IMR-90 (cell line): Measurements from ENCODE around the gene UST. TPM values are rescaled to one million over a fixed set of nuclear protein-coding genes. Genes with fewer than 3 reads are reported as not detected.

Source experiments
- ATAC-seq: fragments of 200-7000 bp; cut with Tn5 transposase; 2 replicates; pipeline ENCODE4 v1.9.1; 2020; ENCODE audit warnings: low read depth, mild to moderate bottlenecking, moderate library complexity
- BruUV-seq: library from RNA; stranded (reverse); fragments of 400-500 nt; replicated peaks from 2 replicates; lab custom pipeline; 2021; lab: Mats Ljungman, UMichigan
- CTCF ChIA-PET: fragments of 300-600 bp; formaldehyde crosslinking; extraction: SDS; loops from one replicate; lab custom pipeline; 2021; ENCODE audit warnings: antibody characterized with exemption; lab: Yijun Ruan, JAX
- POLR2A ChIA-PET: fragments of 300-600 bp; sonication (Branson Sonifier 250); formaldehyde crosslinking; loops from one replicate; lab custom pipeline; 2022; ENCODE audit warnings: antibody characterized with exemption; ENCODE audit not compliant: unreplicated experiment; lab: Charles Lee
- DNase-seq: peaks from one replicate; pipeline ENCODE4 v3.0.0; 2013
- H2AFZ ChIP-seq: replicated peaks from 2 replicates; pipeline ENCODE3; 2013; ENCODE audit warnings: low read length, mild to moderate bottlenecking; ENCODE audit not compliant: poor library complexity
- H2AK5ac ChIP-seq: 2 replicates; pipeline ENCODE4 v1.6.1; 2013; ENCODE audit warnings: low read depth, low read length, inconsistent platforms
- H2AK9ac ChIP-seq: replicated peaks from 2 replicates; pipeline ENCODE3; 2013; ENCODE audit warnings: mild to moderate bottlenecking, low read depth, low read length, moderate library complexity; ENCODE audit not compliant: poor library complexity
- H2BK120ac ChIP-seq: 2 replicates; pipeline ENCODE4 v1.6.1; 2013; ENCODE audit warnings: low read depth, low read length, inconsistent platforms
- H2BK15ac ChIP-seq: 3 replicates; pipeline ENCODE4 v1.6.1; 2013; ENCODE audit warnings: low read depth, low read length, inconsistent platforms
- H2BK20ac ChIP-seq: 2 replicates; pipeline ENCODE4 v1.6.1; 2013; ENCODE audit warnings: low read depth, mild to moderate bottlenecking, inconsistent platforms, low read length, moderate library complexity
- H2BK5ac ChIP-seq: 2 replicates; pipeline ENCODE4 v1.6.1; 2013; ENCODE audit warnings: mild to moderate bottlenecking, low read depth, low read length, inconsistent platforms; ENCODE audit not compliant: poor library complexity, severe bottlenecking
- H3K14ac ChIP-seq: replicated peaks from 2 replicates; pipeline ENCODE4 v1.6.1; 2013; ENCODE audit warnings: low read depth, low read length, inconsistent platforms
- H3K18ac ChIP-seq: 2 replicates; pipeline ENCODE4 v1.6.1; 2013; ENCODE audit warnings: low read depth, low read length, control low read depth
- H3K23ac ChIP-seq: 2 replicates; pipeline ENCODE4 v1.6.1; 2013; ENCODE audit warnings: low read depth, low read length, inconsistent platforms
- H3K27ac ChIP-seq: 2 replicates; pipeline ENCODE4 v1.5.1; 2013; ENCODE audit warnings: mild to moderate bottlenecking, control low read depth, low read length; ENCODE audit not compliant: insufficient read depth
- H3K27me3 ChIP-seq: 2 replicates; pipeline ENCODE4 v1.6.1; 2013; ENCODE audit warnings: low read length; ENCODE audit not compliant: control insufficient read depth, insufficient read depth
- H3K36me3 ChIP-seq: 2 replicates; pipeline ENCODE4 v1.6.1; 2013; ENCODE audit warnings: low read length, mixed read lengths; ENCODE audit not compliant: control insufficient read depth, insufficient read depth
- H3K4ac ChIP-seq: 2 replicates; pipeline ENCODE4 v1.6.1; 2013; ENCODE audit warnings: low read depth, low read length, inconsistent platforms
- H3K4me1 ChIP-seq: 2 replicates; pipeline ENCODE4 v1.6.1; 2013; ENCODE audit warnings: low read length, mixed read lengths; ENCODE audit not compliant: control insufficient read depth, insufficient read depth
- H3K4me2 ChIP-seq: 2 replicates; pipeline ENCODE4 v1.6.1; 2013; ENCODE audit warnings: low read depth, mild to moderate bottlenecking, control low read depth, low read length, moderate library complexity
- H3K4me3 ChIP-seq: 2 replicates; pipeline ENCODE4 v1.5.1; 2013; ENCODE audit warnings: low read depth, mild to moderate bottlenecking, control low read depth, low read length, moderate library complexity; ENCODE audit not compliant: insufficient read depth
- H3K56ac ChIP-seq: 2 replicates; pipeline ENCODE4 v1.6.1; 2013; ENCODE audit warnings: low read length, inconsistent platforms; ENCODE audit not compliant: insufficient read depth; ENCODE audit errors: extremely low read depth
- H3K79me1 ChIP-seq, 2 experiments: 2 replicates each; pipeline ENCODE4 v1.6.1; 2013; ENCODE audit warnings: low read length in 2 of 2, inconsistent platforms in 1 of 2, low read depth in 1 of 2
- H3K9ac ChIP-seq: 2 replicates; pipeline ENCODE4 v1.6.1; 2013; ENCODE audit warnings: low read depth, low read length, control low read depth
- H3K9me1 ChIP-seq: 2 replicates; pipeline ENCODE4 v1.6.1; 2013; ENCODE audit warnings: low read length, inconsistent platforms; ENCODE audit not compliant: insufficient read depth
- H3K9me3 ChIP-seq: 2 replicates; pipeline ENCODE4 v1.6.1; 2013; ENCODE audit warnings: low read length; ENCODE audit not compliant: control insufficient read depth, insufficient read depth
- H4K20me1 ChIP-seq: 2 replicates; pipeline ENCODE4 v1.6.1; 2013; ENCODE audit warnings: low read length, inconsistent platforms; ENCODE audit not compliant: insufficient read depth
- H4K5ac ChIP-seq: 2 replicates; pipeline ENCODE4 v1.6.1; 2013; ENCODE audit warnings: mild to moderate bottlenecking, low read depth, low read length, control low read depth
- H4K8ac ChIP-seq, 2 experiments: 2 replicates each; pipeline ENCODE4 v1.6.1; 2013; ENCODE audit warnings: low read depth in 2 of 2, low read length in 2 of 2, control low read depth in 1 of 2, inconsistent platforms in 1 of 2
- H4K91ac ChIP-seq: 2 replicates; pipeline ENCODE4 v1.6.1; 2013; ENCODE audit warnings: low read depth, low read length, inconsistent platforms; ENCODE audit not compliant: insufficient read depth
- BHLHE40 ChIP-seq: fragments of 150-350 bp; IDR thresholded peaks from 2 replicates; pipeline ENCODE4 v1.6.1; 2016; ENCODE audit warnings: mild to moderate bottlenecking, low read depth, low read length
- CEBPB ChIP-seq: IDR thresholded peaks from 2 replicates; pipeline ENCODE4 v1.6.1; 2012; ENCODE audit warnings: low read depth, low read length, improper control_type of control experiment
- CHD1 ChIP-seq: IDR thresholded peaks from 2 replicates; pipeline ENCODE4 v1.6.1; 2012; ENCODE audit warnings: low read depth, low read length, improper control_type of control experiment
- ELK1 ChIP-seq: fragments of 150-350 bp; IDR thresholded peaks from 2 replicates; pipeline ENCODE4 v1.6.1; 2016; ENCODE audit warnings: low read depth, mild to moderate bottlenecking, low read length, moderate library complexity, borderline replicate concordance
- MAFK ChIP-seq: IDR thresholded peaks from 2 replicates; pipeline ENCODE4 v1.6.1; 2012; ENCODE audit warnings: low read depth, low read length, improper control_type of control experiment
- MAZ ChIP-seq: IDR thresholded peaks from 2 replicates; pipeline ENCODE4 v1.6.1; 2012; ENCODE audit warnings: low read depth, mild to moderate bottlenecking, low read length, improper control_type of control experiment, moderate library complexity, borderline replicate concordance
- NFE2L2 ChIP-seq: fragments of 150-350 bp; IDR thresholded peaks from 2 replicates; pipeline ENCODE4 v1.6.1; 2016; ENCODE audit warnings: low read depth, mild to moderate bottlenecking, low read length
- POLR2A ChIP-seq: IDR thresholded peaks from 2 replicates; pipeline ENCODE4 v1.6.1; 2012; ENCODE audit warnings: mild to moderate bottlenecking, low read depth, low read length
- RCOR1 ChIP-seq: IDR thresholded peaks from 2 replicates; pipeline ENCODE4 v1.6.1; 2012; ENCODE audit warnings: mild to moderate bottlenecking, low read length, improper control_type of control experiment; ENCODE audit not compliant: insufficient replicate concordance
- RFX5 ChIP-seq: IDR thresholded peaks from 2 replicates; pipeline ENCODE4 v1.8.0; 2012; ENCODE audit warnings: low read depth, mild to moderate bottlenecking, low read length, moderate library complexity
- USF2 ChIP-seq: fragments of 150-350 bp; IDR thresholded peaks from 2 replicates; pipeline ENCODE4 v1.6.1; 2017; ENCODE audit warnings: mild to moderate bottlenecking, antibody characterized with exemption, low read length, low read depth
- WGBS, 2 experiments: methylation state at CpG; one replicate each; pipeline versions ENCODE4 v1.1.5 to v1.1.7; 2013; ENCODE audit warnings: missing lambda C conversion rate in 2 of 2; ENCODE audit not compliant: insufficient read length in 1 of 2; ENCODE audit errors: extremely low coverage in 2 of 2; 5-methylcytosine and 5-hydroxymethylcytosine counted together
- dilution Hi-C: fragments of 300-500 bp; cut with HindIII; formaldehyde crosslinking; loops from one replicate; pipeline ENCODE4 v1.14.3; 2018; ENCODE audit warnings: low sequenced_read_pairs; ENCODE audit not compliant: unreplicated experiment
- in situ Hi-C: fragments of 300-500 bp; cut with MboI; formaldehyde crosslinking; loops from 3 replicates; pipeline ENCODE4 v1.14.3; 2019; ENCODE audit warnings: low sequenced_read_pairs, inconsistent platforms, mixed read lengths
- intact Hi-C: fragments of 100-400 bp; cut with micrococcal nuclease; formaldehyde crosslinking; loops from 2 replicates; pipeline ENCODE4 v1.10.0; 2022
- polyA plus RNA-seq, 3 experiments: library from polyadenylated mRNA; depleted of rRNA; stranded (reverse); fragments of >200 nt; gene quantifications; 2 replicates each; pipeline ENCODE4 v1.2.3, GENCODE V29; 2012; ENCODE audit warnings: low replicate concordance in 1 of 3
- total RNA-seq: library from RNA; depleted of rRNA; stranded (reverse); fragments of >200 nt; gene quantifications from 2 replicates; pipeline ENCODE4 v1.2.3, GENCODE V29; 2012
- TF ChIP-seq, protein P1 (sequence below): conservative IDR thresholded peaks from 2 replicates; pipeline ENCODE4 v1.5.1; 2012; ENCODE audit warnings: mild to moderate bottlenecking, low read depth, low read length, improper control_type of control experiment

Gene UST
- total and polyA plus RNA-seq, 2 of the 4 experiments (the other 2 are of a cell fraction) = 7.7 to 13.8 TPM

DNA sequence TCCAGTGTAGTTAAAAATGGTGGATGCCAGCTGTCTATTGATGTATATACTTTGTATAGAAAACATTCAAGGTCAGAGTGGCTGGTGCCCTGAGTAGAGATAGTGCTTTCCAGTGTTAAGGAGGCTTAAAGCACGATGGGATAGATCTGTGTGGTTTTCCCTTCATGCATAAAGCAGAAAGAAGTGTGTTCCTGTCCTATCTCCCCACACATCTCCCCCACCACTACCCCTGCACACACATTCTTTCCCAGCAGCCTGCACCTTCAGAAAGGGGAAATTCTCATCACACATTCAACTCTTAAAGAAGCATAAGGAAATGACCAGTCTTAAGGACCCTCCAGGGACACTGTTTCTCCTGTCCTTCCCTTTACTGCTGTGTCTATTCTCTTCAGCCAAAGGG, 349.0 kb downstream of the UST start:
- H3K79me1 ChIP-seq = no peaks in the 10 kb centered on the region
- no peak overlapping the region for H3K18ac ChIP-seq
- no TSS peak for BruUV-seq
- H4K8ac ChIP-seq = no peak overlapping the region
- H3K27me3 ChIP-seq = peaks cover 8% of the 10 kb centered on the region
- ChIA-PET POLR2A (no interaction called here), CTCF (interaction anchor here (1.2 kb wide), 1 partner anchor 336 kb away, joined by 4 read pairs; no protein-coding TSS in a partner anchor)
- no peak overlapping the region for H3K56ac ChIP-seq
- no peak overlapping the region for H3K9ac ChIP-seq
- intact Hi-C loops = no loop called here
- no peak overlapping the region for H3K14ac ChIP-seq
- H2AK9ac ChIP-seq = no peak overlapping the region
- peaks cover 4% of the 10 kb centered on the region for H3K9me3 ChIP-seq
- H3K4me3 ChIP-seq = no peak overlapping the region
- no peak overlapping the region for H2BK5ac ChIP-seq
- no peak overlapping the region for H2AK5ac ChIP-seq
- in situ Hi-C loops = no loop called here
- H3K4me1 ChIP-seq = peaks cover 12% of the 10 kb centered on the region
- ATAC-seq (no peak), DNase-seq (no peak)
- no peak overlapping the region for H4K91ac ChIP-seq
- dilution Hi-C loops = no loop called here
- no CpG with 5 or more reads among the region's 1 CpG for WGBS, 2 experiments
- H2BK20ac ChIP-seq = no peak overlapping the region
- no peak overlapping the region for H2BK15ac ChIP-seq
- TF ChIP-seq CHD1 (no peak), CEBPB (no peak), POLR2A (no peak), MAFK (no peak), RCOR1 (no peak), NFE2L2 (no peak), USF2 (no peak), BHLHE40 (no peak), RFX5 (no peak), ELK1 (no peak), MAZ (no peak)
- TF ChIP-seq, protein P1, sequence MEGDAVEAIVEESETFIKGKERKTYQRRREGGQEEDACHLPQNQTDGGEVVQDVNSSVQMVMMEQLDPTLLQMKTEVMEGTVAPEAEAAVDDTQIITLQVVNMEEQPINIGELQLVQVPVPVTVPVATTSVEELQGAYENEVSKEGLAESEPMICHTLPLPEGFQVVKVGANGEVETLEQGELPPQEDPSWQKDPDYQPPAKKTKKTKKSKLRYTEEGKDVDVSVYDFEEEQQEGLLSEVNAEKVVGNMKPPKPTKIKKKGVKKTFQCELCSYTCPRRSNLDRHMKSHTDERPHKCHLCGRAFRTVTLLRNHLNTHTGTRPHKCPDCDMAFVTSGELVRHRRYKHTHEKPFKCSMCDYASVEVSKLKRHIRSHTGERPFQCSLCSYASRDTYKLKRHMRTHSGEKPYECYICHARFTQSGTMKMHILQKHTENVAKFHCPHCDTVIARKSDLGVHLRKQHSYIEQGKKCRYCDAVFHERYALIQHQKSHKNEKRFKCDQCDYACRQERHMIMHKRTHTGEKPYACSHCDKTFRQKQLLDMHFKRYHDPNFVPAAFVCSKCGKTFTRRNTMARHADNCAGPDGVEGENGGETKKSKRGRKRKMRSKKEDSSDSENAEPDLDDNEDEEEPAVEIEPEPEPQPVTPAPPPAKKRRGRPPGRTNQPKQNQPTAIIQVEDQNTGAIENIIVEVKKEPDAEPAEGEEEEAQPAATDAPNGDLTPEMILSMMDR = no peak
- H3K36me3 ChIP-seq = no peaks in the 10 kb centered on the region
- H3K4ac ChIP-seq = no peak overlapping the region
- no peak overlapping the region for H2BK120ac ChIP-seq
- H3K27ac ChIP-seq = no peak overlapping the region
- no peak overlapping the region for H3K23ac ChIP-seq
- H4K20me1 ChIP-seq = peaks cover 8% of the 10 kb centered on the region; the same call in 1 of the 2 replicates
- H2AFZ ChIP-seq = no peak overlapping the region
- H4K5ac ChIP-seq = no peak overlapping the region
- H3K4me2 ChIP-seq = no peak overlapping the region
- peaks cover 5% of the 10 kb centered on the region; the same call in 1 of the 2 replicates for H3K9me1 ChIP-seq
